GM12873 (cell line): ENCODE measurements around the gene PDXP.

ENCODE experiments used
- CTCF ChIP-seq: IDR thresholded peaks from 2 replicates; pipeline ENCODE4 v1.5.1; 2012; ENCODE audit warnings: low read depth, mild to moderate bottlenecking, moderate library complexity, low read length, control low read depth; ENCODE audit not compliant: insufficient read depth; ENCODE audit errors: missing control alignments

PDXP gene

GRCh38 chr22:37640591-37641560 is 17.6 kb upstream of the PDXP start:
- peak; percentile 4 for TF ChIP-seq CTCF

GRCh38 chr22:37641561-37641949 is 17.0 kb upstream of the PDXP start:
- TF ChIP-seq CTCF = no peak

- peak; percentile 94 for TF ChIP-seq CTCF
These were observed 15.2 kb upstream of the PDXP start for GRCh38 chr22:37643225-37643847.

GRCh38 chr22:37647317-37647716 is 11.2 kb upstream of the PDXP start:
- TF ChIP-seq CTCF = no peak

- no peak for TF ChIP-seq CTCF
These were observed 10.6 kb upstream of the PDXP start for GRCh38 chr22:37647928-37648327.

- TF ChIP-seq CTCF = no peak
These were observed 7.9 kb upstream of the PDXP start for GRCh38 chr22:37650463-37651136.
